Stimulated activated CD8-positive, alpha-beta memory T cell treated with anti-CD3 and anti-CD28 coated beads, Interleukin-7, amount 100 ng/mL, for 1 hour (primary cell): Measurements from ENCODE around the gene NKD2.
"Not testable (repeated sequence)": the region's sequence is repeated elsewhere in the genome, so short reads cannot be mapped to it uniquely, and the experiment has no call there.

Experiments
- DNase-seq, 2 donors: peaks; one replicate each; pipeline ENCODE4 v3.0.0-alpha.2; 2020; ENCODE audit warnings: low read depth in 2 of 2

The NKD2 gene

GRCh38 chr5:1057485-1058082 lies 49.0 kb downstream of the NKD2 start:
- no peak for DNase-seq

- no peak for DNase-seq
Observed at GRCh38 chr5:1058083-1058945, 49.7 kb downstream of the NKD2 start.

GRCh38 chr5:1058988-1059883 lies 50.6 kb downstream of the NKD2 start:
- no peak for DNase-seq

GRCh38 chr5:1059884-1060263 lies 51.3 kb downstream of the NKD2 start:
- no peak for DNase-seq

- DNase-seq = no peak
Observed at GRCh38 chr5:1060535-1060981, 52.0 kb downstream of the NKD2 start.

GRCh38 chr5:1061292-1061691 lies 52.7 kb downstream of the NKD2 start:
- DNase-seq = not testable (repeated sequence)

GRCh38 chr5:1061916-1062315 lies 53.3 kb downstream of the NKD2 start:
- no peak for DNase-seq

GRCh38 chr5:1062761-1063568 lies 54.4 kb downstream of the NKD2 start:
- no peak for DNase-seq

GRCh38 chr5:1063661-1064382 lies 55.2 kb downstream of the NKD2 start:
- no peak for DNase-seq

GRCh38 chr5:1064383-1065142 lies 56.0 kb downstream of the NKD2 start:
- DNase-seq = no peak

- no peak for DNase-seq
Observed at GRCh38 chr5:1065143-1065750, 56.6 kb downstream of the NKD2 start.

GRCh38 chr5:1065891-1066650 lies 57.5 kb downstream of the NKD2 start:
- DNase-seq = no peak

GRCh38 chr5:1066676-1067075 lies 58.1 kb downstream of the NKD2 start:
- DNase-seq = no peak

- no peak for DNase-seq
Observed at GRCh38 chr5:1067141-1068121, 58.8 kb downstream of the NKD2 start.

- no peak for DNase-seq
Observed at GRCh38 chr5:1068204-1068894, 59.7 kb downstream of the NKD2 start.

- no peak for DNase-seq
Observed at GRCh38 chr5:1068895-1069719, 60.5 kb downstream of the NKD2 start.
